Measurements from ENCODE around the gene TARP.
"Not testable (repeated sequence)": the region's sequence is repeated elsewhere in the genome, so short reads cannot be mapped to it uniquely, and the experiment has no call there.

TARP gene

GRCh38 chr7:38262545-38262944 is 10.9 kb downstream of the TARP start:
- no peak for DNase-seq (ENCODE audit: low read depth, low spot score)

- not testable (repeated sequence) for DNase-seq (ENCODE audit: low read depth, low spot score)
Measured at GRCh38 chr7:38262026-38262425, 11.4 kb downstream of the TARP start.

DNA sequence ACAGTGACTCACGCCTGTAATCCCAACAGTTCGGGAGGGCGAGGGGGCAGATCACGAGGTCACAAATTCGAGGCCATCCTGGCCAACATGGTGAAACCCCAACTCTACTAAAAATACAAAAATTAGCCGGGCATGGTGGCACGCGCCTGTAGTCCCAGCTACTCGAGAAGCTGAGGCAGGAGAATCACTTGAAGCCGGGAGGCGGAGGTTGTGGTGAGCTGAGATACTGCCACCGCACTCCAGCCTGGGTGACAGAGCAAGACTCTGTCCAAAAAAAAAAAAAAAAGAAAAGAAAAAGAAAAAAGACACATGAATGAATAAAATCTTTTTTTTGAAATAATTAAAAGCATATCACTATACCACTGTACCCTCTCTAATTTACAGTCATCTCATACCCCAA is 11.8 kb downstream of the TARP start:
- not testable (repeated sequence) for DNase-seq (ENCODE audit: low read depth, low spot score)

DNA sequence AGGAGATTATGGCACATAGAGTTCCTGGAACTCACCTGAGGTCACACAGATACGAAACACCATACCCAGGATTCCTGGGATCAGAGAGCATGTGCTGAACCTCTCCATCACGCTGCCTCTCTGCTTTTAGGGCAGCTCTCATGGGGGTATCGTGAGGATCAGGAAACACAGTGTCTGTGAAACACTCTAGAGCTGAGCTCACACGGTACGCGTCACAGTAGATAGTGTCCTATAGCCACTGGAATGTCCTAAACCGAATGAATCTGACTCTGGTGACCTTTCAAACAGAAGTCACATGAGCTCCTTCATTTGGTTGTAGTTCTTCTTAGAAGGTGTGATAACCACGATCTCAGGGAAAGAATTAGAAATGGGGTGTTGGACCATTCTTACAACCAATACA is 14.3 kb downstream of the TARP start:
- not testable (repeated sequence) for DNase-seq (ENCODE audit: low read depth, low spot score)

DNA sequence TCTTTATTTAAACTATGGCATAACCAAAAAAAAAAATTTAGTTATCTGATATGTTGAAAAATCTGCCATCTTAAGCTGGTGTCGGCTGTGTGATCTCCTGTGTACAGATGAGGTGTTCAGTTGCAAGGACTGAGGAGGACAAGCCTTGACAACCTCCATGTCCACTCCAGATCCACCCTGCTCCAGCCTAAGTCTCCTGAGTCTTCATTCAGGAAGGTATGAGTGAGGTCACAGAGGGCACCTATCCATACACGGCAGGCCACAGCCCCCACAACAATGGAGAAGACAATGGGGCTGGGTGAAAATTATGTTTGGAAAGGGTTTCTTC is 16.1 kb downstream of the TARP start:
- DNase-seq (ENCODE audit: low read depth, low spot score), result no peak

DNA sequence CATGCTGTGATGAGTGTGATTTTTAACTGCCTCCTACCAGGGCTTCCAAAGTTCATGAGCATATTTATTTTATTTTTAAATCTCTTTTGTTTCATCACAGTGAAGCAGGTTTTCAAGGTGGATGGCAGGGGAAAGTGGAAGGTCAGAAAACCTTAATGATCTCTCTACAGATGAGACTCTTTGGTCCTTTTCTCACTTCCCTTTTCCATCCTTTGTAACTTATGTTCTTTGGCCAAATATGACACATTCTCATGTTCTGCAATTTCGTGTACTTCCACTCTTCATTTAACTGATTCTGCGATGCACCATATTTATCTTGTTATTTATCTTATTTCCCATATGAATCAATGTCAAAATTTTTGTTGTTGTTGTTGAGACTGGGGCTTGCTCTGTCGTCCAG is 23.6 kb downstream of the TARP start:
- DNase-seq (ENCODE audit: low read depth, low spot score), result not testable (repeated sequence)

DNA sequence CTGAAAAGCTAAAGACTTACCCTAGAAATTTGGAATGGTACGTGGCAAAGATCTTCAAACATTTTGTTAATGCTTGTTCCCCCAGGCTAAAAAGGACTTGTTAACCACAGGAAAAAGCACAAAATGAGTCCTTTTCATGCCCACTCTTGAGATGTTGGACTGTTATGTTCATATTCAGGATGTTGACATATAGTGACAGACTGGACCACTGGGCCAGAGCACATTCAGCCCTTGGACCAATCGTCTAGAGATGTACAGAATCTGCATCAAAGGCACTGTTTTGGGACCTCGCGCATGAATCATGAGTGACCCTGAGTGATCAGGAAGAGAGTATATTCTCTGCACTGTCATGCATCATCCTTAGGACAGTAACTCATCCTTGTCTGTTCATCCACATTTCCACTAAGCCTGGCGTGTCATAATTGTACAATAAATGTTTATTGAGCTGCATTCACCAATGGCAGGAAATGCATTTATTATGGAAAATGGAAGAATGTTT is 25.3 kb downstream of the TARP start:
- DNase-seq (ENCODE audit: low read depth, low spot score), result no peak

DNA sequence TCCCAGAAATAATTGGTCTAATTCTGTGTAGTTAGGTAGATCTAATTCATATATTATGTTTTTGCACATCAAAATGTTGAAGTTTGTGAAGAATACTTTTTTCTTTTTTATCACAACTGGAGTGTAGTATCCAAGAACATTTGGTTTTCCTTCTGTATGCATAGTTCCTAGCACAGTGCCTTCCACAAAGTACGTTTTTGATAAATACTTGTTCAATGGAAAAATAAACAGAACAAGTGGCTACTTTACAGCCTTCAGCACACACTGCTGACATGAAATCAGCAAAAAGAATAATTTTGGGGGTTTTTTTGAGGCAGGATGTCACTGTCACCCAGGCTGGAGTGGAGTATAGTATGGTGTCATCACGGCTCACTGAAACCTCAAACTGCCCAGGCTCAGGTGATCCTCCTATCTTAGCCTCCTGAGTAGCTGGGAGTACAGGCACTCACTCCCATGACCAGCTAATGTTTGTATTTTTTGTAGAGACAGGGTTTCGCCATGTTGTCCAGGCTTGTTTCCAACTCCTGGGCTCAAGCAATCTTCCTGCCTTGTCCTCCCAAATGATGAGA is 27.9 kb downstream of the TARP start:
- no peak for DNase-seq (ENCODE audit: low read depth, low spot score)

DNA sequence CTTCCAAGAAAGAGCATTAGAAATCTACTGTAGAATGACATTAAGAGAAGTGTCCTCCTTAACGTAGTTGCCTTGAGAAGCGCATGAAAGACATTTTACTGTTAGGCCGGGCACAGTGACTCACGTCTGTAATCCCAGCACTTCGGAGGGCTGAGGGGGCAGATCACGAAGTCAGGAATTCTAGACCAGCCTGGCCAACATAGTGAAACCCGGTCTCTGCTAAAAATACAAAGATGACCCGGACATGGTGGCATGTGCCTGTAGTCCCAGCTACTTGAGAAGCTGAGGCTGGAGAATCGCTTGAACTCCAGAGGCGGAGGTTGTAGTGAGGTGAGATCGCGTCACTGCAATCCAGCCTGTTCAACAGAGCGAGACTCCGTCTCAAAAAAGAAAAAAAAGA is 28.9 kb downstream of the TARP start:
- DNase-seq (ENCODE audit: low read depth, low spot score), result peak; percentile 4

- not testable (repeated sequence) for DNase-seq (ENCODE audit: low read depth, low spot score)
Measured at GRCh38 chr7:38243345-38243744, 30.1 kb downstream of the TARP start.

DNA sequence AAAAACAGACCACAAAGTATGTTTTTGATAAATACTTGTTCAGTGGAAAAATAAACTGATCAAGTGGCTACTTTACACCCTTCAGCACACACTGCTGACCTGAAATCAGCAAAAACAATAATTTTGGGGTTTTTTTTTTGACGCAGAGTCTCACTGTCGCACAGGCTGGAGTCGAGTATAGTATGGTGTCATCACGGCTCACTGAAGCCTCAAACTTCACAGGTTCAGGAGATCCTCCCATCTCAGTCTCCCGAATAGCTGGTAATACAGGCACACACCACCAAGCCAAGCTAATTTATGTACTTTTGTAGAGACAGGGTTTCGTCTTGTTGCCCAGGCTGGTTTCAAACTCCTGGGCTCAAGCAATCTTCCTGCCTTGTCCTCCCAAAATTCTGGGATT is 30.6 kb downstream of the TARP start:
- no peak for DNase-seq (ENCODE audit: low read depth, low spot score)

DNA sequence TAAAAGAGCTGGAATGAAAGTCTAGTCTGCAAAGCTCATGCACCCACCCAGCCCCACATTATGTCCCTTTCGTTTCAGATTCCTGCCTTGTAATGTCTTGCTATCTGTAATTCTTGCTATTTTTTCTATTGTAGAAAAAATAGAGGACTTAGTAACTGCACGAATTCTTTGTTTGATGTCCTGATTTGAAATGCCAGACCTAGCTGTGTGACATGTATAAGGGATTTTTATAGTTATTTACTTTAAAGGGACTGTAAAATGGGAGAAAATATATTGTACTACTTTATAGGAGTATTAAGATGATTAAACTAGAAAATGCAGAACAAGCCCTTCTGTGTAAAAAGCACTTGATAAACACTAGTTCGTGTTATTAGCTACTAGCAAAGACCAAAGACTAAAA is 32.4 kb downstream of the TARP start:
- no peak for DNase-seq (ENCODE audit: low read depth, low spot score)

DNA sequence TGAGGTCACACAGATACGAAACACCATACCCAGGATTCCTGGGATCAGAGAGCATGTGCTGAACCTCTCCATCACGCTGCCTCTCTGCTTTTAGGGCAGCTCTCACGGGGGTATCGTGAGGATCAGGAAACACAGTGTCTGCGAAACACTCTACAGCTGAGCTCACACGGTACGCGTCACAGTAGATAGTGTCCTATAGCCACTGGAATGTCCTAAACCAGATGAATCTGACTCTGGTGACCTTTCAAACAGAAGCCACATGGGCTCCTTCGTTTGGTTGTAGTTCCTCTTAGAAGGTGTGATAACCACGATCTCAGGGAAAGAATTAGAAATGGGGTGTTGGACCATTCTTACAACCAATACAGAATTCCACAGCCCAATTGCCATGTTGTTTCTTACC is 34.3 kb downstream of the TARP start:
- not testable (repeated sequence) for DNase-seq (ENCODE audit: low read depth, low spot score)

- no peak for DNase-seq (ENCODE audit: low read depth, low spot score)
Measured at GRCh38 chr7:38235606-38236005, 37.8 kb downstream of the TARP start.

DNA sequence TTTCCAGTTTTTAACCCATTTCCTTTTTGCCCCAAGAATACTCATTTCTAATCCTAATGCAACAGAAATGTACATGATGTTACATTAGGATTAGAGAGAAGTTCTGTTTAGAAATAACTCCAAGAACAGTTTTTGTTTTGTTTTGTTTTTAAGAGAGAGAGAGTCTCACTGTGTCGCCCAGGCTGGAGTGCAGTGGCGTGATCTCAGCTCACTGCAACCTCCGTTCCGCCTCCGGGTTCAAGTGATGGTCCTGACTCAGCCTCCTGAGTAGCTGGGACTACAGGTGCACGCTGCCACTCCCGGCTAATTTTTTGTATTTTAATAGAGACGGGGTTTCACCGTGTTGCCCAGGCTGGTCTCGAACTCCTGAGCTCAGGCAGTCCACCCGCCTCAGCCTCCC is 38.7 kb downstream of the TARP start:
- not testable (repeated sequence) for DNase-seq (ENCODE audit: low read depth, low spot score)

DNA sequence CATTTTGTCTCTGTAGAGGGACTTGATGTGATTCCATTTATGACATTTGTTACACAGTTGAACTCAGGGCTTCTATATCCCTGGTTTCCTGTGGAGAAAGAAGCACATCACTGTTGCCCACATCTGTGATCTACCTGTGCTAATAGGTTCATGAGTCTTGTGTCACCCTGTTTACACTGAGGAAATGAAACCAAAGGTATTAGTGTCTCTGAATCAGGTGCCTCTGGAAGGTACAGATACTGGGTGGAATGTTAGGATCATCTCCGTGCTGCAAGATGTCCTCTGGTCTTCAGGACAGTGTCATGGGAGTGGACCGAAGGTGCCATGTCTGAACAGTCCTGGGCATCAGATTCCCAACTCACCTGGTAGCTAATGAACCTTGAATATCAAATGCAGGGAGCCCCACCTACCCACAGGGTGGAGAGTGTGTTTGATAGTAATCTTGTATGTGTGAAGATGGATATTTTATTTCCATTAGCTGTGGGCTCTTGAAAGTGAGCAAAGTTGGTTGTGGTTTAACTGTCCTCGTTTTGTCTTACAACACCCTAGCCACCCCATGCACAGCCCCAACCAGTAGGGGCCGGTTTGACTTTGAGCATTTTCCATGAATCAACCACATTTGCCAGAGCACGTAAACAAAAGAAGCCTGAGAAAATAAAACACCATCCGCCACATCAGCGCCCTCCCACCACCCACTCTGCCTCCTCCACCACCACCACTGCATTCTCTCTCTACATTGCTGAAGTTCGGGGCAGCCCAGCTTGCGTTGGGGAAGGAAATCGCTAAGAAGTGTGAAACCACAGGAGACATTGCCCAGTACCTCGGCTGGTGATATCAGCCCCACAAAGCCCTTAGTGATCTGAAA is 40.7 kb downstream of the TARP start:
- peak; percentile 10 for DNase-seq (ENCODE audit: low read depth, low spot score)

GRCh38 chr7:38229884-38230642 is 43.4 kb downstream of the TARP start:
- DNase-seq (ENCODE audit: low read depth, low spot score), result no peak

GRCh38 chr7:38229386-38229785 is 44.0 kb downstream of the TARP start:
- DNase-seq (ENCODE audit: low read depth, low spot score), result no peak

DNA sequence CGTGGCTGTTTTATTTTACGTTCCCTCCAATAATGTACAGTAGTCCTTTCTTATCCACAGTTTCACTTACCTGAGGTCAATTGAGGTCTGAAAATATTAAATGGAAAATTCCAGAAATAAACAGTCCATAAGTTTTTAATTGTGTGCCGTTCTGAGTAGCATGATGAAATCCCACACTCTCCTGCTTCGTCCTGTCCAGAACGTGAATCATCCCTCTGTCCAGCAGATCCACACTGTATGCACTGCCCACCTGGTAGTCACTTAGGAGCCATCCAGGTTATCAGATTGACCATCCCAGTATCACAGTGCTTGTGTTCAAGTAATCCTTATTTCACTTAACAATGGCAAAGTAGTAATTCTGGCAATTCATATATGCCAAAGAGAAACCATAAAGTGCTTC is 49.0 kb downstream of the TARP start:
- DNase-seq (ENCODE audit: low read depth, low spot score), result no peak

- no peak for DNase-seq (ENCODE audit: low read depth, low spot score)
Measured at GRCh38 chr7:38223306-38223705, 50.1 kb downstream of the TARP start.

DNA sequence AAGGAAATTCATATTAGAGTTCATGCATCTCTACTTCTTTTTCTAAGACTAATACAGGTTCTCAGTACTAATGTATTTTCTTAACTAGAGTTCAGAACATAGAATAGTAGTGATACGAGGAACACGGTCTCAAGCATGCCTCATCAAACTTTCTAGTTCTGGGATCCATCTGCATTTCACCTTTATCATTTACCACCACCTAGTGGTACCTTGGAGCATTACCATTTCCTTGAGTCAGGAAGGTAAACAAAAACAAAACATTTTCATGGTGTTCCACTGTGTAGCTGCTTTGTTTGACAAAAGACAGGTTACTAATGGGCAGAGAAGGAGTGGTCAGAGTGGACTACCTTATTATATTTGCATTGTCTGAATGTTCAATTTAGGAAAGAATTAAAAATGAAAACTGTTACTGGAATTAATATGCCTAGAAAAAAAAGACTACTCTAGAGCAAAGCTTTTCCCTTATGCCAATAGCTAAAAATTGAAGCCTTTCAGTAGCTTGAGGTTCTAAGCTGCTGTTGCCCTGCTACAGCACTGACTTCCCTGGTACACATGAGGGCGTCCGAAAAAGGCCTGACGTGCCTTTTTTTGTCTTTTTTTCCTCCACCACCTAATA is 50.8 kb downstream of the TARP start:
- no peak for DNase-seq (ENCODE audit: low read depth, low spot score)

DNA sequence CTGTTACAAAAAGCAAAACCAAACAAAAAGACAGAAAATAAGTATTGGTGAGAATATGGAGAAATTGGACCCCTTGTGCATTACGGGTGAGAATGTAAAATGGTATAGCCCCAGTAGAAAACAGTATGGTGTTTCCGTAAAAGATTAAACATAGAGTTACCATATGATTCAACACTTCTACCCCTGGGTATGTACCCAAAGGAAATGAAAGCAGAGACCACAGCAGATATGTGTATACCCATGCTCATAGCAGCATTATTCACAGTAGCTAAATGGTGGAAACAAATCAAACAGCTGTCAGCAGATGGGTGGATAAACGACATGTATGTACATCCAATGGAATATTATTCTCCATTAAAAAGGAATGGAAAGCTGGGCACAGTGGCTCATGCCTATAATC is 53.0 kb downstream of the TARP start:
- DNase-seq (ENCODE audit: low read depth, low spot score), result no peak

Data from ELF-1 (cell line).